Activated CD4-positive, alpha-beta T cell treated with anti-CD3 and anti-CD28 coated beads, Interleukin-2, Interleukin-4, amounts not matched to agents 100 ng/mL and 50 ng/mL, durations not matched to agents 16 hours and 8 hours (primary cell): ENCODE measurements around the gene ARHGDIG.
A peak's percentile ranks its signal among the peaks of the same experiment; 100 is the strongest.
"Not testable (repeated sequence)": the region's sequence is repeated elsewhere in the genome, so short reads cannot be mapped to it uniquely, and the experiment has no call there.

Experiments used
- DNase-seq: peaks from one replicate; pipeline ENCODE4 v3.0.0-alpha.2; 2020; ENCODE audit warnings: low spot score

ARHGDIG gene

GRCh38 chr16:280552-280951 lies at the start of gene ARHGDIG:
Gene ARHGDIG (plus strand): TSS chr16:280591. CDS start chr16:280681, 90 bp downstream.
- no peak for DNase-seq

DNA sequence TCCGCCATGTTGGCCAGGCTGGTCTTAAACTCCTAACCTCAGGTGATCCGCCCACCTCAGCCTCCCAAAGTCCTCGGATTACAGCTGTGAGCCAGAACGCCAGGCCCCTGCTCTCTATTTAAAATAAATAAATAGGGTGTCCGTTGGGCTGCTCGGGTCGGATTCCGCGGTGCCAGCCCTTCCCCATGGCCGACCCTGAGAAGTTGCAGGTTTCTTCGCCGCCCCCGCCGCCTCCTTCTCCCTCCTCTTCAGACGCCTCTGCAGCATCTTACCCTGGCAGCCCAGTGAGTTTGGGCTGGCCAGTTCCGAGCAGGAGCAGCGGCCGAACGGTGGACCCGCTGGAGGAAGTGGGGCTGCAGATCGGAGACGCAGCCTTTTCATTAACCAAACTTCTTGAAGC lies 49.4 kb upstream of the ARHGDIG start:
- DNase-seq: no peak

- DNase-seq: peak; percentile 94
Observed at GRCh38 chr16:234468-235305, 45.7 kb upstream of the ARHGDIG start, which contains the start of gene FAM234A. Gene FAM234A (plus strand): TSS chr16:234821. CDS start chr16:254414, 19,593 bp downstream.

GRCh38 chr16:239948-240277 lies 40.5 kb upstream of the ARHGDIG start:
- DNase-seq: no peak

GRCh38 chr16:240559-240958 lies 39.8 kb upstream of the ARHGDIG start:
- DNase-seq: no peak

DNA sequence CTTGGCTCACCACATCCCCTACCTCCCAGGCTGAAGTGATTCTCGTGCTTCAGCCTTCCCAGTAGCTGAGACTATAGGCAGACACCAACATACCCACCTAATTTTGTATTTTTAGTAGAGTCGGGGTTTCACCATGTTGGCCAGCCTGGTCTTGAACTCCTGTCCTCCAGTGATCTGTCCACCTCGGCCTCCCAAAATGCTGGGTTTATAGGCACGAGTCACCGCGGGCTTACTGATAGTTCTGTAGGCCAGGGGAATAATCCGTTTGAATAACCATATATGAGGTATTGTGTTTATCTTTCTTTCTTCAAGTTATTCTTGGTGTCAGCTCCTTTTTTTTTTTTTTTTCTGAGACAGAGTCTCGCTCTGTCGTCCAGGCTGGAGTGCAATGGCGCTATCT lies 38.1 kb upstream of the ARHGDIG start:
- no peak for DNase-seq

DNA sequence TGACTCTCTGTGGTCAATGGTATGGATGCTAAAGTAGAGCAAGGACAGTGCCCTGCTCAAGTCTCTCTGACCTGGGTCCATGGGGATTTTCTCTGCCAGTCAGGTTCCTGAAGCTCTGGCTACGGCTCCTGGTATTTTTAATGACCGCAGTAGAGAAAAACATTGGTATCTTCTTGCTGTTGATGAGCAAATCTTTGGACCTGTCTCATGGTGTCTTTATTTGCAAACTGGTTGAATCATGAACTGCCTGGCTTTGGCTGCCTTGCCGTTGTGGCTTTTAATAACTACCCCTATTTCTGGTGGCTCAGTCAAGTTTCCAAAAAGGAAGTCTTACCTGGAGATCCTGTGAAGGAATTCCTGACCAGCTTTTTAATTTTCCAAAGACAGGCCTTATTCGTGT lies 37.0 kb upstream of the ARHGDIG start:
- DNase-seq: no peak

DNA sequence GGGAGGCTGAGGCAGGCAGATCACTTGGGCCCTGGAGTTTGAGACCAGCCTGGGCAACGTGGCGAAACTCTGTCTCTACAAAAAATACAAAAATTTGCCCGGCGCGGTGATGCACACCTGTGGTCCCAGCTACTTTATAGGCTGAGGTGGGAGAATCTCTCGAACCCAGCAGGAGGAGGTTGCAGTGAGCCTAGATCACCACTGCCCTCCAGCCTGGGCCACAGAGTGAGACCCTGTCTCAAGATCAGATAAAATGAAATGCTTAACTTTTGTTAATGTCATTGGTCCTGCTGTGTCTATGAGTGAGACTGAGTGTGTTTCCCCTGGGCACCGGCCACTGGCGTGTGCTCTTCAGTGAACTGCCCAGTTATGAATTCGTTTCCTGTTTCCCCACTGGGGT lies 35.3 kb upstream of the ARHGDIG start:
- DNase-seq: no peak

DNA sequence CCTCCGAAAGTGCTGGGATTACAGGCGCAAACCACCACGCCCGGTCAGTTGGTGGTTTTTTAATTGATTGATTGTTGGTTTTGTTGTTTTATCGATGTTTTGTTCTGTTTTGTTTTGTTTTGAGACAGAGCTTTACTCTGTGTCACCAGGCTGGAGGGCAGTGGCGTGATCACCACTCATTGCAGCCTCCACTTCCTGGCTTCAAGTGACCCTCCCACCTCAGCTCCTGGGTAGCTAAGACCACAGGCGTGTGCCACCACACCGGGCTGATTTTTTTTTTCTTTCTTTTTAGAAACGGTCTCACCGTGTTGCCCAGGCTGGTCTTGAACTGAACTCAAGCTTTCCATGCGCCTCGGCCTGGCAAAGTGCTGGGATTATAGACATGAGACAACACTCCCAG lies 33.4 kb upstream of the ARHGDIG start:
- DNase-seq: no peak

DNA sequence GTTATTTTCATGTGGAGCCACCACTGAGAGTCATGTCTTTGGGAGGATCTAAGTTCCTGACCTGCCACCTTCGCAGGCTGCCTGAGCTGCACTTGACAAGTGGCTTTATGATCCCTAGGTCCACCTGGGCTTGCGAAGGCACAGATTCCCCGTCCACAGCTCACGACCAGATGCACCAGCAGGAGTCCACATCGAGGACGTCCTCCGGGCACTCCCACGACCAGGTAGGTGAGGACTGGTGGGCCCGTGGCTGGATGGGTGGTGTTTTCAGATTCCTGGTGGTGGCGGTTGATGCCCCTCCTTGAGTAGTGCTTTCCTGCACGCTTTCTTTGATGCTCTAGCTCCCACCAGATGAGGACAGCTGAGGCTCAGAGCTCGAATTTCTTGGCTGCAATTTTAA lies 31.0 kb upstream of the ARHGDIG start:
- no peak for DNase-seq

DNA sequence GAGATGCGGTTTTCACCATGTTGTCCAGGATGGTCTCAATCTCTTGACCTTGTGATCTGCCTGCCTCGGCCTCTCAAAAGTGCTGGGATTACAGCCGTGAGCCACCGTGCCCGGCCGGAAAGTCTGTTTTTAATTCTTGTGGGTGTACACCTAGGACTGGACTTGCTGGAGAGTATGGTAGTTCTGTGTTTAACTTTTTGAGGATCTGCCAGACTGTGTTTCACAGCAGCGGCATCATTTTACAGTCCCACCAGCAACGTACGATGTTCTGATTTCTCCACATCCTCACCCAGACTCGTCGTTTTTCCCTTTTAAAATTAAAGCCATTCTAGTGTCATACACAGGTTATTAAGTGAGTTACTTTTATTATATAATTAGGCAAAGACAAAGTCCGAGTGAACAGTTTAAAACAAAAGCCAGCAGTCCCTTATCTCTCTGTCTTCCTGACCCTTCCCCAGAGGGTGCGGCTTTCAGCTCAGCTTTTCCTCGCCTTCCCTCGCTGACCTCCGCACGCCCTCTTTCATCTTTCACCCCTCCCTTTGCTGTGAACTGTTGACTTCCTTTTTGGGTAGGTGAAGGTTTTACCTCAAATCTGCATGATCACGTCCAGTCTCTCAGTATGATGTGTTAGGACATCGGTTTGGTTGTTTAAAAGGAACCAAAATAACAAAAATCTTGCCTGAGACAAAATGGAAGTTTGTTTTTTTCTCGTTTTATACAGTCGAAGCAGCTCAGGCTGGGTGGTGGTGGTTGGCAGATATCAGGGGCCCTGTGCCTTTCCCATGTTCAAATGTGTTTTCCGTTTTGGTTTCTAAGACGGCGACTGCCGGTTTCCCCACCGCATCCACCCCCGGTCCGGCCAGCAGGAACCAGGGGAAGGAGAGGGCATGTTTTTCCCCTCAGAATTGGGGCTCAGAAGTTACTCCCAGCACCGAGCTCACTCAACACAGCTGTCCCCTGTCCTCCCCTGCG lies 27.7 kb upstream of the ARHGDIG start:
- DNase-seq: peak; percentile 46

DNA sequence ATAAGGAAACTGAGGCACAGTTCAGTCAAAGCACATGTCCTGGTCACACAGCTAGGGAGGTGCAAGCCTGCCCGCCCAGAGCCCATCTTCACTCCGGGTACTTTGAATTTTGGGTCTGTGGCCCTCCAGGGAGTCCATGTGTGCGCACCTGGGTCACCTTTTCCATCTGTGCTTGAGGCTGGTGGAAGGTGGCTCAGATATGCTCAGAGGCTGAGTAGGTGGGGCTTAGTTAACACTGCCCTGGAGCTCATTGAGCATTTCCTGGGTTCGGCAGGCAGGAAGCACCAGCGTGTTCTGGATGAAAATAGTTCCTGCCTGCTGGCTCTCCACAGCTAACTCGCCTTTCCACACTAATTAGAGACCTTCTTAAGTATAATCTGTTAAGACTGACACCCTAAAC lies 26.6 kb upstream of the ARHGDIG start:
- DNase-seq: no peak

- no peak for DNase-seq
Observed at GRCh38 chr16:254461-254860, 25.9 kb upstream of the ARHGDIG start.

DNA sequence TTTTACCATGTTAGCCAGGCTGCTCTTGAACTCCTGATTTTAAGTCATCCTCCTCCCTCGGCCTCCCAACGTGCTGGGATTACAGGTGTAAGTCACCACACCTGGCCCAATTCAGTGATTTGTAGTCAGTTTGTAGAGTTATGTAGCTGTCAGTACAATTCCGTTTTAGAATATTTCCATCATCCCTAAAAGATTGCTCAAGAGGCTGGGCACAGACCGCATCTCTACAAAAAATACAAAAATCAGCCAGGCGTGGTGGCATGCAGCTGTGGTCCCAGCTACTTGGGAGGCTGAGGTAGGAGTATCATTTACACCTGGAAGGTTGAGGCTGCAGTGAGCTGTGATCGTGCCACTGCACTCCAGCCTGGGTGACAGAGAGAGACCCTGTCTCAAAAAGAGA lies 25.2 kb upstream of the ARHGDIG start:
- no peak for DNase-seq

DNA sequence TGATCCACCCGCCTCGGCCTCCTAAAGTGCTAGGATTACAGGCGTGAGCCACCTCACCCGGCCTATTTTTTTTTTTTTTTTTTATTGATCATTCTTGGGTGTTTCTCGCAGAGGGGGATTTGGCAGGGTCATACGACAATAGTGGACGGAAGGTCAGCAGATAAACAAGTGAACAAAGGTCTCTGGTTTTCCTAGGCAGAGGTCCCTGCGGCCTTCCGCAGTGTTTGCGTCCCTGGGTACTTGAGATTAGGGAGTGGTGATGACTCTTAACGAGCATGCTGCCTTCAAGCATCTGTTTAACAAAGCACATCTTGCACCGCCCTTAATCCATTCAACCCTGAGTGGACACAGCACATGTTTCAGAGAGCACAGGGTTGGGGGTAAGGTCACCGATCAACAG lies 22.3 kb upstream of the ARHGDIG start:
- DNase-seq: not testable (repeated sequence)

GRCh38 chr16:259226-259625 lies 21.2 kb upstream of the ARHGDIG start:
- DNase-seq: no peak

- no peak for DNase-seq
Observed at GRCh38 chr16:259814-260253, 20.6 kb upstream of the ARHGDIG start.

GRCh38 chr16:260326-260725 lies 20.1 kb upstream of the ARHGDIG start:
- DNase-seq: no peak

DNA sequence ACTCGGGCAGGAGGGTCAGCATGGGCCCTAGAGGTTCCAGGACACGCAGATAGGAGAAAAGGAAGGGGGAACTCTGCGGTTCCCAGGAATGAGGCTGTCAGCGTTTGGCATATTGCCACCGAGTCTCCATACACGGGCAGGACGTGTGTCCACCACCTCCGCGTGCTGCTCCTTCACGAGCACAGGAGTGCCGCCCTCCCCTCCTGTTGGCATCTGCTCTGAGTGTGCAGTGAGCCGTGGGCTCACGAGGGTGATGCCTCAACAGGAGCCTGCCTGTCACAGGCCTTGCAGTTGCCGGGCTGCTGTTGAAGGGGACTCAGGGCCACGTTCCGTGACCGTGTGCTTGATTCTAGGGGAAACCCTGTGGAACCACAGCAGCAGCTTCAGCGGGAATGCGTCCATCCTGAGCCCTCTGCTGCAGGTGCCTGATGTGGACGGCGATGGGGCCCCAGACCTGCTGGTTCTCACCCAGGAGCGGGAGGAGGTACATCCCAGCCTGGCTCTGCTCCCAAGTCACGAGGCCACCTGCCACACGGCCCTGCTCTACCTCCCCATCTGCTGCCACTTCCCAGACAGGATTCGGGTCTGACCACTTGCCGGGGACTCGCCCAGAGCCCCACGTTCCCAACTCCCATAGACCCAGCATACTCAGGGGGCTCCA lies 19.2 kb upstream of the ARHGDIG start:
- no peak for DNase-seq

- DNase-seq: no peak
Observed at GRCh38 chr16:262121-262745, 18.2 kb upstream of the ARHGDIG start.

DNA sequence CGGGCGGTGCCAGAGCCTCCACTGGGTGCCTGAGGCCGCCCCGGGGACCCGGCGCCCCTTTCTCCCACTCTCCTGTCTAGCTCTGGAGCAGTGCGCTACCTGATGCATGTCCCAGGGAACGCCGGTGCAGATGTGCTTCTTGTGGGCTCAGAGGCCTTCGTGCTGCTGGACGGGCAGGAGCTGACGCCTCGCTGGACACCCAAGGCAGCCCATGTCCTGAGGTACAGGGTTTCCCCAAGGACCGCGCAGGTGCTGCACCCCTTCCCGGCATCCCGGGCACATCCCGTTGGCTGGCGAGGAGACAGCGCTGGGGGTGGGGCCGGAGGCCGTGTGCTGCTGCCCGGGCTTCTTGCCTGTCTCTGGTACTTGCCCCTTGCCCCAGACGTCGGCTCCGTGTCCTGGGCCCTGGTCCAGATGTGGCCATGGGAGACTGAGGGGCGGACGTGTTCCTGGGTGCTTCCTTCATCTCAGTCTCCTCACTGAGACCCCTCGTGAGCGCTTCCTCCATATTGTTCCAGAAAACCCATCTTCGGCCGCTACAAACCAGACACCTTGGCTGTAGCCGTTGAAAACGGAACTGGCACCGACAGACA lies 17.1 kb upstream of the ARHGDIG start:
- no peak for DNase-seq

- DNase-seq: no peak
Observed at GRCh38 chr16:263944-264343, 16.4 kb upstream of the ARHGDIG start.
